GM12891 (cell line): ENCODE data around the gene PLSCR4.

Source experiments
- POLR2A ChIP-seq: IDR thresholded peaks from 2 replicates; pipeline ENCODE4 v1.6.1; 2011; ENCODE audit warnings: low read depth, low read length, control low read depth
- POLR2AphosphoS5 ChIP-seq: IDR thresholded peaks from 2 replicates; pipeline ENCODE4 v1.6.1; 2011; ENCODE audit warnings: low read depth, low read length, control low read depth
- SPI1 ChIP-seq: IDR thresholded peaks from 2 replicates; pipeline ENCODE4 v1.6.1; 2011; ENCODE audit warnings: low read depth, low read length, control low read depth

- no peak for TF ChIP-seq POLR2A
- no peak for TF ChIP-seq POLR2AphosphoS5
- TF ChIP-seq SPI1, result no peak
These were observed 7.3 kb downstream of the PLSCR4 start for GRCh38 chr3:146243559-146243958.
